ENCODE measurements around the gene MISP. TPM values are rescaled to one million over a fixed set of nuclear protein-coding genes. Genes with fewer than 3 reads are reported as not detected.

MISP gene
- total RNA-seq, 2 donors from 2014 or later, result 7.3 to 9.3 TPM

GRCh38 chr19:747432-748273 is 3.3 kb upstream of the MISP start:
- TF ChIP-seq POLR2AphosphoS5 (IDR thresholded peaks at IDR 0.05), result no peak
- TF ChIP-seq, protein P1, sequence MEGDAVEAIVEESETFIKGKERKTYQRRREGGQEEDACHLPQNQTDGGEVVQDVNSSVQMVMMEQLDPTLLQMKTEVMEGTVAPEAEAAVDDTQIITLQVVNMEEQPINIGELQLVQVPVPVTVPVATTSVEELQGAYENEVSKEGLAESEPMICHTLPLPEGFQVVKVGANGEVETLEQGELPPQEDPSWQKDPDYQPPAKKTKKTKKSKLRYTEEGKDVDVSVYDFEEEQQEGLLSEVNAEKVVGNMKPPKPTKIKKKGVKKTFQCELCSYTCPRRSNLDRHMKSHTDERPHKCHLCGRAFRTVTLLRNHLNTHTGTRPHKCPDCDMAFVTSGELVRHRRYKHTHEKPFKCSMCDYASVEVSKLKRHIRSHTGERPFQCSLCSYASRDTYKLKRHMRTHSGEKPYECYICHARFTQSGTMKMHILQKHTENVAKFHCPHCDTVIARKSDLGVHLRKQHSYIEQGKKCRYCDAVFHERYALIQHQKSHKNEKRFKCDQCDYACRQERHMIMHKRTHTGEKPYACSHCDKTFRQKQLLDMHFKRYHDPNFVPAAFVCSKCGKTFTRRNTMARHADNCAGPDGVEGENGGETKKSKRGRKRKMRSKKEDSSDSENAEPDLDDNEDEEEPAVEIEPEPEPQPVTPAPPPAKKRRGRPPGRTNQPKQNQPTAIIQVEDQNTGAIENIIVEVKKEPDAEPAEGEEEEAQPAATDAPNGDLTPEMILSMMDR (IDR thresholded peaks at IDR 0.05), result no peak
- no peak for TF ChIP-seq POLR2A (IDR thresholded peaks at IDR 0.05)
- intact Hi-C loops (cut with DNase I), result no loop called here
- 93% methylated on average over 28 of the region's 28 CpGs for WGBS

GRCh38 chr19:748274-748598 is 2.7 kb upstream of the MISP start:
- Histone ChIP-seq H3K27me3 (replicated peaks; ENCODE audit: insufficient read depth) (no peaks in the 10 kb centered on the region), H3K27ac (peak overlapping the region in 1 of 2 donors; percentile 49), H3K4me1 (replicated peaks) (peaks cover 3% of the 10 kb centered on the region), H3K9me3 (no peaks in the 10 kb centered on the region), H3K4me3 (no peak overlapping the region), H3K36me3 (no peaks in the 10 kb centered on the region)
- no peak for DNase-seq (ENCODE audit: low spot score)
- TF ChIP-seq, protein P1 (IDR thresholded peaks at IDR 0.05), result no peak
- no peak for TF ChIP-seq POLR2A (IDR thresholded peaks at IDR 0.05)
- TF ChIP-seq POLR2AphosphoS5 (IDR thresholded peaks at IDR 0.05), result no peak
- 75% methylated on average over 12 of the region's 14 CpGs for WGBS
- intact Hi-C loops (cut with DNase I), result no loop called here

More at GRCh38 chr19:747432-748273, 3.3 kb upstream of the MISP start:
- peaks cover 3% of the 10 kb centered on the region for H3K4me1 ChIP-seq (replicated peaks)
- peak overlapping the region in 1 of 2 donors; percentile 49 for H3K27ac ChIP-seq
- no peaks in the 10 kb centered on the region for H3K27me3 ChIP-seq (replicated peaks; ENCODE audit: insufficient read depth)
- H3K4me3 ChIP-seq, result no peak overlapping the region
- no peaks in the 10 kb centered on the region for H3K36me3 ChIP-seq
- H3K9me3 ChIP-seq, result no peaks in the 10 kb centered on the region
- DNase-seq (ENCODE audit: low spot score), result no peak

GRCh38 chr19:749811-750210 is 1.1 kb upstream of the MISP start:
- H3K27ac ChIP-seq, result no peak overlapping the region
- DNase-seq (ENCODE audit: low spot score), result no peak
- H3K36me3 ChIP-seq, result no peaks in the 10 kb centered on the region
- intact Hi-C loops (cut with DNase I), result no loop called here
- H3K4me1 ChIP-seq (replicated peaks), result peaks cover 3% of the 10 kb centered on the region
- no peaks in the 10 kb centered on the region for H3K9me3 ChIP-seq
- 79% methylated on average over 14 of the region's 14 CpGs for WGBS
- TF ChIP-seq, protein P1 (IDR thresholded peaks at IDR 0.05), result no peak
- TF ChIP-seq POLR2A (IDR thresholded peaks at IDR 0.05) (no peak), POLR2AphosphoS5 (IDR thresholded peaks at IDR 0.05) (no peak)
- H3K27me3 ChIP-seq (replicated peaks; ENCODE audit: insufficient read depth), result no peaks in the 10 kb centered on the region
- H3K4me3 ChIP-seq, result no peak overlapping the region

DNA sequence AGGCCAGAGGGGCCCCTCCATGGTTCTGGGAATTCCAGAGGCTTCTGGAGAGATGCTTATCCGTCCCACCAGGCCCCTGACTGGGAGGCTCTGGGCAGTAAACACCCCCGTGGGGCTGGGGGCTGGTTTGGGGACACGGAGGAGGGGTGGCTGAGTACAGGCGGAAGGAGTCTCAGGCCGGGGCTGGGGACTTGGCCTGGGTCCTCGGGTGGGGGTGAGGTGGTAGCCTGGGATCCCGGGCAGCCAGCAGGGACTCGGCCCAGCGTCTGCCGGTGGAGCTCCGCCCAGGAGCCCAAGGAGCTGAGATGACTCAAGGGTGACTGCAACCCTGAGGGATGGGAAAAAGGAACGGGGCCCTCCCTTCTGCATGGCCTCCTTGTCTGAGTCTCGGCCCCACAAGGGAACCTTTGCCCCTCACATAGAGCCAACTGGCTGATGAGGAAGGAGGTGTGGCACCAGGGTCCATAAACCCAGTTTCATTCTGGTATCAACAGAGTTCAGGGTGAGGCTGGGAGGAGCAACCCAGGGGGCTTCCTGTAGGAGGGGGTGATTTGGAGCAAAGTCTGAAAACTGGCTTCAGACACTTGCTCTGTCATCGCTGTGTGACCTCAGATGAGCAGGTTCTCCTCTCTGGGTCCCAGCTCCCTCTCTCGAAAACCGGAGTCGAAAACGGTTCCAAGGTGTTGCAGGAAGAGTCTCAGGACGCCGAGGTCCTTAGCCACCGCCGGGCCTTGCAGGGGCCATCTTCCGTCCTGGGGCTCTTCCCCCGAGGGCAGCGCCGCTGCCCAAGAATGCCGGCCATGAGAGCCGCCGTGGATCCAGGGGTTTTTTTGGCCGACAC is 809 bp downstream of the MISP start:
- Histone ChIP-seq H3K9me3 (no peaks in the 10 kb centered on the region), H3K4me3 (peak overlapping the region in 1 of 2 donors; percentile 24), H3K27me3 (replicated peaks; ENCODE audit: insufficient read depth) (no peaks in the 10 kb centered on the region), H3K27ac (peak overlapping the region; percentile 44 to 63), H3K36me3 (no peaks in the 10 kb centered on the region), H3K4me1 (replicated peaks) (peaks cover 3% of the 10 kb centered on the region)
- DNase-seq (ENCODE audit: low spot score), result no peak
- TF ChIP-seq POLR2AphosphoS5 (IDR thresholded peaks at IDR 0.05) (no peak), POLR2A (IDR thresholded peaks at IDR 0.05) (peak; percentile 20)
- 54% methylated on average over 30 of the region's 30 CpGs for WGBS
- intact Hi-C loops (cut with DNase I), result no loop called here
